ENCODE measurements around the gene SSH3. TPM values are rescaled to one million over a fixed set of nuclear protein-coding genes. Genes with fewer than 3 reads are reported as not detected.
"Not testable (repeated sequence)": the region's sequence is repeated elsewhere in the genome, so short reads cannot be mapped to it uniquely, and the experiment has no call there.

The SSH3 gene
- total RNA-seq, 1 donor from 2014 or later, result 7.3 TPM

- peak overlapping the region; percentile 83 for H3K4me3 Mint-ChIP-seq (ENCODE audit: unreplicated experiment)
- no peak for DNase-seq (ENCODE audit: low spot score)
- peaks cover 7% of the 10 kb centered on the region for H3K27me3 Mint-ChIP-seq (ENCODE audit: unreplicated experiment)
- H3K9me3 Mint-ChIP-seq (ENCODE audit: unreplicated experiment), result no peaks in the 10 kb centered on the region
- no peak overlapping the region for H3K27ac Mint-ChIP-seq (ENCODE audit: unreplicated experiment)
- H3K4me1 Mint-ChIP-seq (ENCODE audit: unreplicated experiment), result peaks cover 20% of the 10 kb centered on the region
- H3K36me3 Mint-ChIP-seq (ENCODE audit: low read depth, unreplicated experiment), result peaks cover 55% of the 10 kb centered on the region
- TF ChIP-seq CTCF (IDR thresholded peaks at IDR 0.05; ENCODE audit: unreplicated experiment), result no peak
Measured at GRCh38 chr11:67255864-67256263, 47.5 kb upstream of the SSH3 start.

- TF ChIP-seq CTCF (IDR thresholded peaks at IDR 0.05; ENCODE audit: unreplicated experiment), result no peak
- H3K27me3 Mint-ChIP-seq (ENCODE audit: unreplicated experiment), result peaks cover 7% of the 10 kb centered on the region
- peaks cover 24% of the 10 kb centered on the region for H3K4me1 Mint-ChIP-seq (ENCODE audit: unreplicated experiment)
- H3K36me3 Mint-ChIP-seq (ENCODE audit: low read depth, unreplicated experiment), result peaks cover 48% of the 10 kb centered on the region
- H3K27ac Mint-ChIP-seq (ENCODE audit: unreplicated experiment), result peak overlapping the region; percentile 67
- H3K4me3 Mint-ChIP-seq (ENCODE audit: unreplicated experiment), result peak overlapping the region; percentile 69
- H3K9me3 Mint-ChIP-seq (ENCODE audit: unreplicated experiment), result no peaks in the 10 kb centered on the region
- DNase-seq (ENCODE audit: low spot score), result no peak
Measured at GRCh38 chr11:67256477-67257135, 46.7 kb upstream of the SSH3 start.

GRCh38 chr11:67260406-67260805 lies 42.9 kb upstream of the SSH3 start:
- Mint-ChIP-seq H3K4me1 (ENCODE audit: unreplicated experiment) (peaks cover 23% of the 10 kb centered on the region), H3K9me3 (ENCODE audit: unreplicated experiment) (no peaks in the 10 kb centered on the region), H3K27ac (ENCODE audit: unreplicated experiment) (no peak overlapping the region), H3K4me3 (ENCODE audit: unreplicated experiment) (peak overlapping the region; percentile 65), H3K27me3 (ENCODE audit: unreplicated experiment) (peaks cover 14% of the 10 kb centered on the region), H3K36me3 (ENCODE audit: low read depth, unreplicated experiment) (peaks cover 22% of the 10 kb centered on the region)
- no peak for TF ChIP-seq CTCF (IDR thresholded peaks at IDR 0.05; ENCODE audit: unreplicated experiment)
- no peak for DNase-seq (ENCODE audit: low spot score)

GRCh38 chr11:67260885-67261639 lies 42.3 kb upstream of the SSH3 start:
- not testable (repeated sequence) for H3K27ac Mint-ChIP-seq (ENCODE audit: unreplicated experiment)
- DNase-seq (ENCODE audit: low spot score), result peak; percentile 63

GRCh38 chr11:67261640-67261945 lies 41.7 kb upstream of the SSH3 start:
- TF ChIP-seq CTCF (IDR thresholded peaks at IDR 0.05; ENCODE audit: unreplicated experiment), result no peak
- no peak overlapping the region for H3K27ac Mint-ChIP-seq (ENCODE audit: unreplicated experiment)
- peaks cover 16% of the 10 kb centered on the region for H3K36me3 Mint-ChIP-seq (ENCODE audit: low read depth, unreplicated experiment)

More at GRCh38 chr11:67260885-67261639, 42.3 kb upstream of the SSH3 start:
- peaks cover 21% of the 10 kb centered on the region for H3K36me3 Mint-ChIP-seq (ENCODE audit: low read depth, unreplicated experiment)
- H3K4me3 Mint-ChIP-seq (ENCODE audit: unreplicated experiment), result peak overlapping the region; percentile 42
- H3K4me1 Mint-ChIP-seq (ENCODE audit: unreplicated experiment), result peaks cover 24% of the 10 kb centered on the region
- H3K9me3 Mint-ChIP-seq (ENCODE audit: unreplicated experiment), result not testable (repeated sequence)
- H3K27me3 Mint-ChIP-seq (ENCODE audit: unreplicated experiment), result peaks cover 19% of the 10 kb centered on the region

More at GRCh38 chr11:67261640-67261945, 41.7 kb upstream of the SSH3 start:
- Mint-ChIP-seq H3K27me3 (ENCODE audit: unreplicated experiment) (peaks cover 19% of the 10 kb centered on the region), H3K9me3 (ENCODE audit: unreplicated experiment) (no peaks in the 10 kb centered on the region), H3K4me1 (ENCODE audit: unreplicated experiment) (peaks cover 24% of the 10 kb centered on the region), H3K4me3 (ENCODE audit: unreplicated experiment) (no peak overlapping the region)
- DNase-seq (ENCODE audit: low spot score), result no peak

Data from endothelial cell (in vitro differentiated cells).